ENCODE data around the gene IFI27. TPM values are rescaled to one million over a fixed set of nuclear protein-coding genes. Genes with fewer than 3 reads are reported as not detected.

Gene IFI27
- total RNA-seq, 1 experiment from 2014 or later = 4.9 TPM

DNA sequence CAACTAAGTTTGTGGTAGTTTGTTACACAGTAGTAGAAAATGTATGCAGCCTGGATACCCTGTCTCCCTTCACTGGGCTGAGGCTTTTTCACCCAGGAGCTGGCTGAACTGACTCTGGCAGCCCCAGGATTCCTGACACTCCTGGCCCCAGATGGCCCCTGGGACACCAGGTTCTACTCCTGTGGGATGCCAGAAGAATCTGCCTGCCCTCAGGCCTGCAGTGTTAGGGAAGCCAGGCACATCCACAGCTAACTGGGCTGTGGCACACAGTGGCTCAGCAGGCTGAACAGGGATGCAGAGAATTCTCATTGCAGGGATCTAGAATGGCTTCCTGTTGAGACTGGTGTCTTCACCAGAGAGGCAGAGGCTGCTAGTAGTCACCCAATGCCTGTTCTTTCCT is 8.5 kb downstream of the IFI27 start:
- DNase-seq (ENCODE audit: low spot score) = no peak
- Histone ChIP-seq H3K4me3 (ENCODE audit: low read depth, low read length, poor library complexity, severe bottlenecking) (no peak overlapping the region), H3K27ac (ENCODE audit: low read depth, low read length, poor library complexity, severe bottlenecking) (no peak overlapping the region), H3K27me3 (replicated peaks; ENCODE audit: insufficient read depth, low read depth, low read length, poor library complexity) (no peaks in the 10 kb centered on the region), H3K4me1 (ENCODE audit: insufficient read depth, low read length, poor library complexity, severe bottlenecking) (no peaks in the 10 kb centered on the region), H3K36me3 (ENCODE audit: insufficient read depth, low read length, poor library complexity, severe bottlenecking) (no peaks in the 10 kb centered on the region), H3K9me3 (ENCODE audit: low read depth, low read length, poor library complexity, severe bottlenecking) (no peaks in the 10 kb centered on the region)
- CTCF ChIA-PET = interaction anchor here (0.6 kb wide), 1 partner anchor 500 kb away, joined by 3 read pairs; no protein-coding TSS in a partner anchor
- POLR2A ChIA-PET (ENCODE audit: low non-redundant PET) = no interaction called here
- TF ChIP-seq, protein P1, sequence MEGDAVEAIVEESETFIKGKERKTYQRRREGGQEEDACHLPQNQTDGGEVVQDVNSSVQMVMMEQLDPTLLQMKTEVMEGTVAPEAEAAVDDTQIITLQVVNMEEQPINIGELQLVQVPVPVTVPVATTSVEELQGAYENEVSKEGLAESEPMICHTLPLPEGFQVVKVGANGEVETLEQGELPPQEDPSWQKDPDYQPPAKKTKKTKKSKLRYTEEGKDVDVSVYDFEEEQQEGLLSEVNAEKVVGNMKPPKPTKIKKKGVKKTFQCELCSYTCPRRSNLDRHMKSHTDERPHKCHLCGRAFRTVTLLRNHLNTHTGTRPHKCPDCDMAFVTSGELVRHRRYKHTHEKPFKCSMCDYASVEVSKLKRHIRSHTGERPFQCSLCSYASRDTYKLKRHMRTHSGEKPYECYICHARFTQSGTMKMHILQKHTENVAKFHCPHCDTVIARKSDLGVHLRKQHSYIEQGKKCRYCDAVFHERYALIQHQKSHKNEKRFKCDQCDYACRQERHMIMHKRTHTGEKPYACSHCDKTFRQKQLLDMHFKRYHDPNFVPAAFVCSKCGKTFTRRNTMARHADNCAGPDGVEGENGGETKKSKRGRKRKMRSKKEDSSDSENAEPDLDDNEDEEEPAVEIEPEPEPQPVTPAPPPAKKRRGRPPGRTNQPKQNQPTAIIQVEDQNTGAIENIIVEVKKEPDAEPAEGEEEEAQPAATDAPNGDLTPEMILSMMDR (conservative IDR thresholded peaks at IDR 0.05; ENCODE audit: low read depth, low read length) = no peak
- no peak for TF ChIP-seq EZH2 (IDR thresholded peaks at IDR 0.05; ENCODE audit: borderline replicate concordance, low read depth, low read length, poor library complexity, severe bottlenecking)
- intact Hi-C loops (cut with micrococcal nuclease; ENCODE audit: unreplicated experiment) = no loop called here
- no TSS peak for BruUV-seq (replicated peaks)

DNA sequence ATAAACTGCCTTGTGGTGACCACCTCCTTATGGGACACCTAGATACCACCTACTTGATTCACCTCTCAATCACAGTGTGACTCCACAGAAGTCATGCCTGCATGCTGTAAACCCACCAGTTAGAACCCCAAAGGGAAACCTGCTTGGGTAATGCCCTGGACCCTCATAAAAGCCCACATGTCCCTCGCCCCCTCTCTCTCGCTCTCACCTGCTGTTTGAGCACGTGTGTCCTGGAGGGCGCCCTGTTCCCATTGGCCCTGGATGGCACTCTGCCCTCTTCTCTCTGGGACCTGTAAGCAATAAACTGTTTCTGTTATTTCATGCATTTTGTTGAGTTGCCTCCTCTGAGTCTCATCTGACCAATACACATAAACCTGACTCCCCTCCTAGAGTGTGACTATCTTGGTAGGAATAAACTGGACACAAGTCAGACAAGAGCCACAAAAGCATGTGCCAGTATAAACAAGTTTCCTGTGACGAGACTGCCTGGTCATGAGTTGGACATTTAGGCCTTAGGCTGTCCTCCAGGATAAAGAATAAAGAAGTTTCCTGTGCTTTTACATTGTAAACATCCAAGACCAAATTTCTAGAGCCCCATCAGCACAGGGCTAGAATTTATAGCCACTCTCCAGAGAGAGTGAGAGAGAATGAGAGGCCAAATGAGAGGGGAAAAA is 10.3 kb downstream of the IFI27 start:
- Histone ChIP-seq H3K4me3 (ENCODE audit: low read depth, low read length, poor library complexity, severe bottlenecking) (no peak overlapping the region), H3K36me3 (ENCODE audit: insufficient read depth, low read length, poor library complexity, severe bottlenecking) (no peaks in the 10 kb centered on the region), H3K27me3 (replicated peaks; ENCODE audit: insufficient read depth, low read depth, low read length, poor library complexity) (no peaks in the 10 kb centered on the region), H3K27ac (ENCODE audit: low read depth, low read length, poor library complexity, severe bottlenecking) (no peak overlapping the region), H3K4me1 (ENCODE audit: insufficient read depth, low read length, poor library complexity, severe bottlenecking) (no peaks in the 10 kb centered on the region), H3K9me3 (ENCODE audit: low read depth, low read length, poor library complexity, severe bottlenecking) (no peaks in the 10 kb centered on the region)
- TF ChIP-seq, protein P1 (conservative IDR thresholded peaks at IDR 0.05; ENCODE audit: low read depth, low read length) = no peak
- TF ChIP-seq EZH2 (IDR thresholded peaks at IDR 0.05; ENCODE audit: borderline replicate concordance, low read depth, low read length, poor library complexity, severe bottlenecking) = no peak
- ChIA-PET POLR2A (ENCODE audit: low non-redundant PET) (no interaction called here), CTCF (no interaction called here)
- DNase-seq (ENCODE audit: low spot score) = no peak
- BruUV-seq (replicated peaks) = no TSS peak
- intact Hi-C loops (cut with micrococcal nuclease; ENCODE audit: unreplicated experiment) = no loop called here

DNA sequence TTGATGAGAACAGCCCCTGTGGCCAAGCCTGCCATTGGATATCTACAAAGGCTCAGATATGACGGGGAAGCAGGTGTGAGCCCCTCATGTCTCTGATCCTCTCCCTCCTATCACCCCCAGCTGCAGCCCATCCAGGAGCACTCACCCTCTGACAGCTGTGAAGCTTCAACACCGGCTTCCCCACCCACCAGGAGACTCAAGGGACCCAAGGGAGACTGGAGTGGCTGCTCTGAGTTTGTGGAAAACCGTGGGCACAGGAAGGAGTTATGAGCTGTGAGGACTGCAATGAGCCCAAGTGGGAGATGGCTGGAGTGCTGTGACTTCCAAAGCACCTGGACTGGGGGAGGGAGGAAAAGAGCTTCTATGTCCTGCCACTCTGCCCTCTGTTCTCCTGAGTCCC is 10.9 kb downstream of the IFI27 start:
- no peaks in the 10 kb centered on the region for H3K9me3 ChIP-seq (ENCODE audit: low read depth, low read length, poor library complexity, severe bottlenecking)
- no peak overlapping the region for H3K4me3 ChIP-seq (ENCODE audit: low read depth, low read length, poor library complexity, severe bottlenecking)
- no TSS peak for BruUV-seq (replicated peaks)
- DNase-seq (ENCODE audit: low spot score) = no peak
- H3K27ac ChIP-seq (ENCODE audit: low read depth, low read length, poor library complexity, severe bottlenecking) = no peak overlapping the region
- no peaks in the 10 kb centered on the region for H3K4me1 ChIP-seq (ENCODE audit: insufficient read depth, low read length, poor library complexity, severe bottlenecking)
- intact Hi-C loops (cut with micrococcal nuclease; ENCODE audit: unreplicated experiment) = no loop called here
- no peaks in the 10 kb centered on the region for H3K27me3 ChIP-seq (replicated peaks; ENCODE audit: insufficient read depth, low read depth, low read length, poor library complexity)
- H3K36me3 ChIP-seq (ENCODE audit: insufficient read depth, low read length, poor library complexity, severe bottlenecking) = no peaks in the 10 kb centered on the region
- POLR2A ChIA-PET (ENCODE audit: low non-redundant PET) = no interaction called here
- CTCF ChIA-PET = no interaction called here
- no peak for TF ChIP-seq EZH2 (IDR thresholded peaks at IDR 0.05; ENCODE audit: borderline replicate concordance, low read depth, low read length, poor library complexity, severe bottlenecking)
- TF ChIP-seq, protein P1 (conservative IDR thresholded peaks at IDR 0.05; ENCODE audit: low read depth, low read length) = no peak
